Activated gamma-delta T cell (primary cell): ENCODE data around the gene TIMM23.
"Not testable (repeated sequence)": the region's sequence is repeated elsewhere in the genome, so short reads cannot be mapped to it uniquely, and the experiment has no call there.

Experiments used
- DNase-seq: peaks from one replicate; lab custom pipeline; 2025; lab: John Stamatoyannopoulos, UW
- total RNA-seq, 2 donors: gene quantifications; one replicate each; lab custom pipeline; 2026; lab: John Stamatoyannopoulos, UW

Gene TIMM23, protein sequence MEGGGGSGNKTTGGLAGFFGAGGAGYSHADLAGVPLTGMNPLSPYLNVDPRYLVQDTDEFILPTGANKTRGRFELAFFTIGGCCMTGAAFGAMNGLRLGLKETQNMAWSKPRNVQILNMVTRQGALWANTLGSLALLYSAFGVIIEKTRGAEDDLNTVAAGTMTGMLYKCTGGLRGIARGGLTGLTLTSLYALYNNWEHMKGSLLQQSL
- 26.2 to 29.2 reads per million in 2 donors for total RNA-seq

DNA sequence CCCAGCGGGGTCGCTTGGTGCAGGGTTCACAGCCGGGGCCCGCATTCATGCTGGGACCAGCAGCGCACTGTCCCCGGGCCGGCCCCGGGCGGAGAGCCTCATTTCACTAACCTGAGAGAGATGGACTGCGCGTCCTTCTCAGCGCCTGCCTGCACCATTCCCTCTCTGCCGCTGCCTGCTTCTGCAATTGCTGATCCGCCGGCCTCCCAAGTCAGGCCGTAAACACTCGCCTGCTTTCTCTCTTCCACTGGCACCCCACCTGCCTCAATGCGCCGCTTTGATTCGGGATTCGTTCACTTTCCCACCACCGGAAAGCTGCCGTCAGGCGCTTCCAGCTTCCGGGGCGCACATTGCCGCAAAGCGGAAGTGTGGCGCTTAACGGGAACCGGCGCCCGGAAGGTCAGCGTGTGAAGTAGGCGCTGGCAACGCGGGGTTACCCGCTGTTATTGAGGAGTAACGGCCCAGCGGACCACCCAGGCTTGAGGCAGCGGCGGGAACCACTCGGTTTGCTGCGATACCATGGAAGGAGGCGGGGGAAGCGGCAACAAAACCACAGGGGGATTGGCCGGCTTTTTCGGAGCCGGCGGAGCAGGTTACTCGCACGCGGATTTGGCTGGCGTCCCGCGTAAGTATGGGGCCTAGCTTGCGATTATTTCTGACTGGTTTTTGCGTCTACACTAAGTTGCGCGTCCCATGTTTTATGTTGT lies at the start of gene TIMM23:
TSS of gene TIMM23 (plus strand) at position 384 of the 707 bp plus-strand sequence. CDS start at position 520, 136 bp downstream.
- peak; percentile 75 for DNase-seq

GRCh38 chr10:45926790-45927189 lies 45.5 kb upstream of the TIMM23 start:
- not testable (repeated sequence) for DNase-seq

DNA sequence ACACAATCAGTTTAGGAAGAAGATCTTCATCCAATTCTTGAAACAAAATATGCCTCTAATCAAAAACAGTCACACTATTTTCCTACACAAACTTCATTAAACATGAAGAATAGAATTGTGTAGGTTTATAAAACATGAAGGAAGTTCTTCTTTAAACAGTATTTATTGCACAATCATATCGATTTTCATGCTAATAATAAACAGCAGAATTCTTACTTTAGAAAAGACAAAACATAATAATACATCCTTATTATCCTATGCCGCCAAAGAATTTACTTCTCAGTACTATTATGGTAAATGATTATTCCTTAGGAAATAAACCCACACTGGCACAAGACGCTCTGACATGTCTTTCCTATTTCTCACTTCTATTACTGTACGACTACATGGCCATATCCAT lies 41.0 kb upstream of the TIMM23 start:
- not testable (repeated sequence) for DNase-seq

- not testable (repeated sequence) for DNase-seq
Observed at GRCh38 chr10:45934788-45935187, 37.5 kb upstream of the TIMM23 start.

GRCh38 chr10:45939176-45939697 lies 33.1 kb upstream of the TIMM23 start:
- DNase-seq: not testable (repeated sequence)

DNA sequence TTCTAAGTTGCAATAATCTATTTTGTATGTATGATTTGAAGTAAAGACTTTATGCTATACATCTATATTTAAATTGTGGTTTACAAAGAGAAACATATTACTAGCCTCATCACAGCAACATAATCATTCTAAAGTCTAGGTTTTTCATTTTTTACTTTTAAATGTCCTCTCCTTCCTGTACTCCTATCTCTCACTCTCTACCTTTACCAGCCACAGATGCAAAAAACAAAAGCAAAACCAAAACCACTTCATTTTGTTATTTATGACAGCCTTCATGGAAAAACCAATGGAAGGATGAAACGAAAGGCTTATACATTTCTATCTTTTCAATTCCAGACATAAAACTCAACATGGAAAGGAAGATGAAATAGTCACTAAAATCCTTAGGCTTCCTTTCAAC lies 31.1 kb upstream of the TIMM23 start:
- not testable (repeated sequence) for DNase-seq

GRCh38 chr10:45945476-45945875 lies 26.8 kb upstream of the TIMM23 start:
- not testable (repeated sequence) for DNase-seq

GRCh38 chr10:45947363-45947762 lies 24.9 kb upstream of the TIMM23 start:
- DNase-seq: not testable (repeated sequence)

DNA sequence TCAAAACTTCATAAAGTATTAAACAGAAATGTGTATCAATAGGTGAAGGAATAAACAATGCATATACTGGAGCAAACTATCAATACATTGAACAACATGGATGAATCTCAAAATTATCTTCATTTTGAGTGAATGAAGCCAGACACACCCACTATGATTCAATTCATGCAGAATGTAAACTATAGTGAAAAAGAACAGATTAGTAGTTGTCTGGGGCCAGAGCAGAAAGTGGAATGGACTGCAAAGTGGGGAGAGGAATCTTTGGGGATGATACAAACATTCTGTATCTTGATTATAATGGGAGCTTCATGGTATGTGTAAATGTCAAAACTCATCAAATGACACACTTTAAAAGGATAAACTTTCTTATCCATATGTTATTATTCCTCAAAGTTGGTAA lies 23.5 kb upstream of the TIMM23 start:
- not testable (repeated sequence) for DNase-seq

DNA sequence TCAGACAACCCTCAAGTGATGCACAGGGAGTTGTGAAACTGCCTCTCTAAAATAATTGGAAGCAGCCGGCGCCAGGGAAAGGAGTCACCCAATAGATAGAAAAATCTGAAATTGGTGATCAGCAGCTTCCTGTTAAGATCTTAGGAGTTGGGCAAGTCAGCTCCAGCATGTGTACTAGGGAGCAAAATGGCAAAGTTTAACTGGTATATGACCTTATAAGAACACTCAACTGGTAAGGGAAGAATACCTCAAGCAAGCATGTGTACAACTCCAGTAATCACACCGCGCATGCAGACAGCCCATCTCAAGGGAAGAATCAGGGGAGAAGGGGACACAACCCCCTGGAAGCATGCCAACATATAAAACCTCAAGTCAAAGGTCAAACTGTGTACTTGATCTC lies 17.9 kb upstream of the TIMM23 start:
- not testable (repeated sequence) for DNase-seq

- DNase-seq: not testable (repeated sequence)
Observed at GRCh38 chr10:45956634-45957033, 15.7 kb upstream of the TIMM23 start.

- not testable (repeated sequence) for DNase-seq
Observed at GRCh38 chr10:45957928-45958327, 14.4 kb upstream of the TIMM23 start.

DNA sequence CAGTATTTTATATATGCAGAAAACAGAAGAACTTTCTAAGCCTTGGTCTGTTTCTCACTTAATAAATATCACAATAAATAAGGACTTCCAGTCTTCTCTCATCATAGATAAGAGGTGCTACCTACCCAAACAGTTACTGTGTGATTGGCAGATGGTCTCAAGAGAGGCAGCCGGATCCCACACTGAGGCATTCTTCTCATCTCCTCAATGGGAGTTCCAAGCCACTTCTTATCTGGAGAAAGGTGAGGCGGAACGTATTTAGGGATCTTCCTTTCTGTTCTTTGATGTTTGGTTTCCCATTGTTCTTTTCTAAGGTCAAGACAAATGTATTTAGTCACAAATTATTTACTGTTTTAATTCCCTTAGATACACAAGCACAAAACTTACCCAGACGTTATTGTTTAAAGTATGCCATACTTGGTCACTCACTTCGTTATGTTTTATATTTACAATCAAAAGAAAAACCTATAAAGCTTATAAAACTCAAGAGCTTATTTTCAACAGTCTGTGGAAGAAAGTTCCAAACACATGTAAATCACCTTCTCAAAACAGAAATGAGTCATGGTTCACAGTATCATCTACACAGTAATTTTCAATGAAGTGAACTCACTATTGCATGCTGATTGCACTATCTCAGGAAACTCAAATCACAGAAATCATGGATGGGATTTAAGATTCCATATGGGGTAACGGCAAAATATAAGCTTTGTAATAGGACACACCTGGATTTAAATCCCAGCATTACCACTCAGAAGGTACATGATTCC lies 9.4 kb upstream of the TIMM23 start:
- DNase-seq: not testable (repeated sequence)

GRCh38 chr10:45971019-45971418 lies 1.3 kb upstream of the TIMM23 start:
- DNase-seq: not testable (repeated sequence)

DNA sequence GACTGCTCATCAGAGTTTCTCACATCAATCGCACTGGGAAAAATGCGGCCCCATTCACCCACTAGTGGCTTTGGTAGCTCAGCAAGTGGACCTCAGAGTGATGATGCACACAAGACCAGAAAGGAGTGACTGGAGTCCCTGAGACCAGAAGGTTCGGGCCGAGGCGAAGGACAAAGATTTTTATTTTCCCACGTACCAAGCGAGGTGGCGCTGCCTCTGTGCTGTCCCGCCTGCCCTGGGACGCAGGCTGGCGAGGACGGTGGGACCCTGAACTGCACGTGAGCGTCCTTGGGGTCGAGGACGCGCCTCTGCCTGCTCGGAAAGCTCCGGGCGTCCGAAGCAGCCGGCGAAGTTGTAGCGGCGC lies 565 bp upstream of the TIMM23 start:
- DNase-seq: not testable (repeated sequence)

DNA sequence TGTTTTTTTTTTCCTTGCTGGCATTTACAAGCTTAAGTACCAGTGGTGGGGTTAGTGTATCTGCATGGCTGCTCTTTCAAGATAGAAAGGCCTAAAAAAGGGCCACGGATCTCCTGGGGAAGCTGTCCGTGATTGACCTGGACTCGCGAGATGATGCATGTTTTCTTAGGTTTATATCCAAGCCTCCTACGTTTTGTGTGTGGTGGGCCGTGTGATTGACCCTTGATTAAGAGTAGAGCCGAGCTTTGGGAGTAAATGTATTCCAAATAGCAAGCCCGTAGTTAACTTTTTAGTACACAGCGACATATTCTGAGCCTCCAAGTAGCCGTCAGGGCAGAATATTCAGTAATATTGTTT lies 502 bp downstream of the TIMM23 start:
- DNase-seq: not testable (repeated sequence)

- not testable (repeated sequence) for DNase-seq
Observed at GRCh38 chr10:45974041-45974440, 1.8 kb downstream of the TIMM23 start.

DNA sequence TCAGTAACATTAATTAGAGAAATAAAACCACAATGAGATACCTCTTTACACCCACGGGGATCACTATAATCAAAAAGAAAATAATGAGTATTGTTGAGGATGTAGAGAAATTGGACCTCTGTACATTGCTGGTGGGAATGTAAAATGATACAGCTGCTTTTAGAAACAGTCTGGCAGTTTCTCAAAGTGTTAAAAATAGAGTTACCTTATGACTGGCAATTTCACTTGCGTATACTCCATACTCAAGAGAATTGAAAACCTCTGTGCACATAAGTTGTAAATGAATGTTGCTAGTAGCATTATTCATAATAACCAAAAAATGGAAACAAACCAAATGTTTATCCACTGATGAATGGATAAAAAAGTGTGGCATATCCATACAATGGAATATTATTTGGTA lies 6.3 kb downstream of the TIMM23 start:
- DNase-seq: not testable (repeated sequence)

GRCh38 chr10:45981367-45981766 lies 9.1 kb downstream of the TIMM23 start:
- DNase-seq: not testable (repeated sequence)

- DNase-seq: not testable (repeated sequence)
Observed at GRCh38 chr10:45983538-45984186, 11.4 kb downstream of the TIMM23 start.

DNA sequence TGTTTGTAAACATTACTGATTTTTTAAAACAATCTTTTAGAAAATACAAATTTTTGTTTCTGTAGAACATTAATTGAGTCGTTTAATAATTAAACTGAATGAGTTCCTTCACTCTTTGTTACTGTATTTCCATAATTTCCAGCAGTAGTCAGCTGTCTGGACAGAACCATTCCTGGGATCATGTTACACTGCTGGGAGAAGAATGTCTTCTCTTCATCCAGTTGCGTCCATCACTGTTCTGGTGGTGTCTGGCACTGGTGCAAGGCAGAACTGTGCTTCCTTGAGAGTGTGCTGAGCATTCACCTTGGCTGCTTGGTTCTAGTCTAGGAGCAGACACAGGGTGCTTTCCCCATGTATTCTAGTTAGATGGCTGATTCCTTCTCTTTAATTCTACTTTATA lies 12.2 kb downstream of the TIMM23 start:
- DNase-seq: not testable (repeated sequence)

DNA sequence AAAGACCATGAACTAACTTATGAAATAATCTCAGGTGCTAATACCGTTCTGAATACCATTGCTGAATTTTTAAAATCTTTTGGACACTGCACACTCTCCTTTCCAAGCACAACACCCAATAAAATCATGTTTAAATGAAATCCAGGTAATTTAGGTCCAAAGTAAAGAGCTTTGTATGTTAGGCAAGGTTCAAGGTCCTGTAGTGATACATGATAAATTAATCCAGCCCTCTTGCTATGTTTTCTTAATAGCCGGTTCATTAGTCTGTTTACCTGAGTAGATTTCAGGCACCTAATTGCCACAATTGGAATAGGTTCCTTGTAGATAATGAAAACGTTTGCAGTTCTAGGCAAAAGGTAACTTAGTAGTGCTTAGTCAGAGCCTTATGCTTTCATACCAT lies 13.3 kb downstream of the TIMM23 start:
- not testable (repeated sequence) for DNase-seq
